GM18502 (cell line): Measurements from ENCODE around the gene LRRC36.

ENCODE experiments used
- ATAC-seq: cut with Tn5 transposase; IDR thresholded peaks from one replicate; pipeline ENCODE4 v1.9.1; 2021; ENCODE audit warnings: mild to moderate bottlenecking; ENCODE audit not compliant: unreplicated experiment, poor library complexity

Gene LRRC36

DNA sequence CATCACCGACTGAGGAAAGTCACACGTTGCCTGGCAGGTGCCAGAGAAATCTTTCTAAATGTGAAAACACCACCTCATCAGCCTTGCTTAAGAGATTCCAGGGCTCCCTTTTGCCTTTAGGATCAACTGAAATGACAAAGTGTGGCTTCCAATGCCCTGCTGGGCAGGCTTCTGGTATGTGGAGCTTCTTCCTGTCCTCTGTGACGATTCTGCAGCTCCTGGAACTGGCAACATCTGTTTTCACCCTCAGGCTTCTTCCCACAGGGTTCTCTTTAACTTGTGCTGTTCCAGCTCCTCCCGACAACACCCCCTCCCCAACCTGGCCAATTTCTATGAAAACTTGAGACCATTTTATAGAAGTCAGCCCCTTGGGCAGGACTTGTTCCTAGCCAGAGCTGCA lies 94.4 kb downstream of the LRRC36 start:
- no peak for ATAC-seq

DNA sequence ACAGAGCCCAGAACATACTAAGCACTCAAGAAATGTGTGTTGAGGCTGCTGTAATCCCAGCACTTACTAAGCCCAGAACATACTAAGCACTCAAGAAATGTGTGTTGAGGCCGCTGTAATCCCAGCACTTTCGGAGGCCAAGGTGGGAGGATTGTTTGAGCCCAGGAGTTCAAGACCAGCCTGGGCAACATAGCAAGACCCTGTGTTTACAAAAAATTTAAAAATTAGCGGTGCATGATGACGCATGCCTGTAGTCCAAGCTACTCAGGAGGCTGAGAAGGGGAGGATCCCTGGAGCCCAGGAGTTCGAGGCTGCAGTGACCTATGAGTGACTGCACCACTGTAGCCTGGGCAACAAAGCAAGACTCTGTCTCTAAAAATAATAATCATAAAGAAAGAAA lies 96.4 kb downstream of the LRRC36 start:
- no peak for ATAC-seq

DNA sequence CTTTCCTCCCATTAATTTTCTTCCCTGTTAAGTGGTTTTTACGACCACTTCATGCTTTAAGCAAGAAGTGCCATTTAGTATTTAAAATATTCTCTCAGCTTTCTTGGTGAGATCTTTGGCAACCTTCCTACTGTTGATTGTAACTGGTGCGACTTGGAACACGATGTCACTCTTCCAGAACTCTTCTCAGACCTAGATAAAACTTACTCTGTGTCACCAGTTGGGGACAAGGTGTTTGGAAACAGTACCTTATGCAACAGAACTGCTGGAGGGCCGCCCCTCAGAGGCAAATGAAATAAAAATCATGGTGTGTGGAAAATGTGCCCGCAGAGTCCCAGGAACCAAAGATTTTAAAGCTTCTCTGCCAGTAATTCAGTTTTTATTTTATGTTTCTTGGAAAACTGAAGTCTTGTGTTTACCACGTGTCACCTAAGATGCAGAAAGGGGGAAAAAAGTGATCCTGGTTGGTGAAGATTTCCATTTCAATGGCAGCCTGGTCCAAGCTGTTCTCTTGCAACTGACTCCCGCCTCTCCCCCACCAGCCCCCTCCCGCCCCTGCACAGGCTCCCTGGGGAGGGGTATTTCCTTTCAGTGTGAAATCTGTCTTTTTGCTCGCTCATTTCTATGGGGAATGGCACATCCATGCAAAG lies 97.1 kb downstream of the LRRC36 start:
- ATAC-seq = no peak

DNA sequence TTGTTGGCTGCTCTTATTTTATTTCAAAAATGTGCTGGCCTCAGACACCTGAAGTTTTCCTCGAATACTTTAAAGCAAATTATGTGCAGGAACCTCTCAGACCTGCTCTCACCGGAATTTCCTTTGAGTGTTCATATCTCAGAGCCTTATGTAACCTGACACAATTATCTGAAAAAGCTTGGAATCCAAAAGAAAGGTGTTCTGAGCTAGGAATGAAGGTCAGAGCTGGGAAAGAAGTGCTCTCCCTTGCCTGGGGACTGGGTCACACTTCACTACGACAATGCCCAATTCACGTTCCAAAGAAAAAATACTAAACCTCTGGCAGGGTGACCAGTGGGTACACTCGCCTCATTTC lies 97.6 kb downstream of the LRRC36 start:
- no peak for ATAC-seq

DNA sequence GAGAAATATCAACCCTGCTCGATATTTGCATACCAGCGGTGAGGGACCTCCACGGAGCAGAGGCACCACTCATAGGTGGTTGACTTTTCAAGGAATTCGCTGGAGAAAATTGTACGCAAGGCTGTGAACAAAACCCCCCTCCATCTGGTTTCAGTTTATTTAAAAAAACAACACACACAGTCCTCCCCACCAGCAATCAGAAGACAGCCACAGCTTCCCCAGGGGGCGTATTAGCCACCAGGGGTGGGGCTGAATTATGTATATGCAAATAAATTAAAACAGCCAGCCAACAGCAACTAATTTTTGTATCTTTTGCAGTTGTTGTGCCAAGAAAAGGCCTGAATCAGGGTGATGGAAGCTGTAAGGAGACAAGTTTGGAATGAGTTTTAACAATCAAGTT lies 98.4 kb downstream of the LRRC36 start:
- no peak for ATAC-seq

DNA sequence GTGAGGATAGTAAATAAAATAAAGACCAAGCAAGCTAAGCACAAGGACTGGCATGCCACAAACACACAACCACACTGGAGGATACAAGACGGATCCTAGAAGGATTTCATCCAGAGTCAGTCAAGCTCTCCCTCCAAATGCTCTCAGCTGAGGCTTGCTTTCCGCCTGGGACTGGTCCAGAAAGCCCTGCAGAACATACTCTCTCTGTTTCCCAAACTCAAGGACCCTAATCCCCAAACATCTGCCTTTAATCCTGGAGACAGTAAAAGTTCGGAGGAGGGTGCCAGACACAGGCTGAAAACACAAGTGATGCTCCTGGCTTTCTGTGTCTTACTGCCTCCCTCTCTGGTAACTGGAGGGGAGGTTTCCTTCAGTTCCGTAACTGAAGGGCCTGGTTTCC lies 99.0 kb downstream of the LRRC36 start:
- ATAC-seq = no peak

DNA sequence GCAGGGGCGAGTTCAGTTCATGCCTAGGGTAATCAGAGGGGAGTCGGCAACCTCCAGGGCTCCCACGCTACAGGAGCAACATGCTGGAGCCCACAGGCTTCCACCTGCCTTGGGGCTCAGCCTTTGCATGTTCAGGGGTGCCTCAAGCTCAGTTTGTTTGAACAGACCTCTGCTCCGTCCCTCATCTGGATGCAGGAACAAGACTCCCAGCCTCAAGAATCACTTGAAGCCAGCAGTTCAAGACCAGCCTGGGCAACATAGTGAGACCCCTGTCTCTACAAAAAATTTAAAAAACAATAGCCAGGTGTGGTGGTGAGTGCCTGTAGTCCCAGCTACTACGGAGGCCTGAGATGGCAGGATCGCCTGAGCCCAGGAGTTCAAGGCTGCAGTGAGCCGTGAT lies 99.4 kb downstream of the LRRC36 start:
- ATAC-seq = no peak

DNA sequence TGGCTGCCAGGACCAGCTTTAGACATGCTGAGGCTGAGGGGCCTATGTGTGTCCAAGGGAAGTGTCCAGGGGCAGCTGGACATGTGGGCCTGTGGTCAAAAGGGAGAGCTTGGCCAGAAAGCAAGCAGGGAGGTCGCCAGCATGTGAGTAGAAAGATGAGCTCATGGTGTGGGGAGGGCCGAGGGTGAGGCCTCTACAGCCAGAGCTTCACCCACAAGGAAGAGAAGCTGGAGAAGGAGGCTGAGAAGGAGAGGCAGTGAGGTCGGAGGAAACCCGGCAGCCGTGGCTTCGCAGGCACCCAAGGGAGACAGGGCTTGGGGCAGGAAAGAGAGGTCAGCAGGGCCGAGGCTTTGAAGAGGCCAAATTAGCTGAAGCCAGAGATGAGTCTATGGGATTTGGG lies 100.3 kb downstream of the LRRC36 start:
- ATAC-seq = no peak

DNA sequence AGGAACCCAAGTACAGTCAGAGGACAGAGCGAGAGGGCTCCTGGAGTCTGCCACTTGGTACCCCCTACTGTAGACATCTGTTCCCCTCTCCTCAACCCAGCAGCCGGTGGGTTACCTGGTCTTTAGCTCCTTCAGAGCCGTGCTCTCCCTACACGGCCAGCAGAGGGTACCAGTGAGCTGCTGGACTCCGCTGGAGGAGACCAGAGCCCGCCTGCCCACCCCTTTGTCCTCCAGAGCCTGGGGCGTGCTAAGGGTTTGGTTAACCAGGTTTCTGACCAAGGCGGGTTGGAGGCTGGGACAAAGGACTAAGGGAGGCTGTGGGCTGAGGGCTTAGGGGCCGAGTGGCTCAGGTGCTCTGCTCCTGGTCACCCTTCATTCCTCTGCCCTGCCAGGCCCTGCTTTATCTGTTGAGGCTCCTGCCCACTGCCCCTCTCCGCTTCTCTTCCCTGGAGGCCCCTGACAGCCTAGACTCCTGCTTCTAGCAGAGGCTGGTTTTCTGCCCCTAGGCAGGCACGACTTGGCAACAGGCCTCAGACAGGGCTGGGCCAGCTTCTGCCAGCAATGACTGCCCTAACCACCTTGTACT lies 101.6 kb downstream of the LRRC36 start:
- ATAC-seq = no peak

DNA sequence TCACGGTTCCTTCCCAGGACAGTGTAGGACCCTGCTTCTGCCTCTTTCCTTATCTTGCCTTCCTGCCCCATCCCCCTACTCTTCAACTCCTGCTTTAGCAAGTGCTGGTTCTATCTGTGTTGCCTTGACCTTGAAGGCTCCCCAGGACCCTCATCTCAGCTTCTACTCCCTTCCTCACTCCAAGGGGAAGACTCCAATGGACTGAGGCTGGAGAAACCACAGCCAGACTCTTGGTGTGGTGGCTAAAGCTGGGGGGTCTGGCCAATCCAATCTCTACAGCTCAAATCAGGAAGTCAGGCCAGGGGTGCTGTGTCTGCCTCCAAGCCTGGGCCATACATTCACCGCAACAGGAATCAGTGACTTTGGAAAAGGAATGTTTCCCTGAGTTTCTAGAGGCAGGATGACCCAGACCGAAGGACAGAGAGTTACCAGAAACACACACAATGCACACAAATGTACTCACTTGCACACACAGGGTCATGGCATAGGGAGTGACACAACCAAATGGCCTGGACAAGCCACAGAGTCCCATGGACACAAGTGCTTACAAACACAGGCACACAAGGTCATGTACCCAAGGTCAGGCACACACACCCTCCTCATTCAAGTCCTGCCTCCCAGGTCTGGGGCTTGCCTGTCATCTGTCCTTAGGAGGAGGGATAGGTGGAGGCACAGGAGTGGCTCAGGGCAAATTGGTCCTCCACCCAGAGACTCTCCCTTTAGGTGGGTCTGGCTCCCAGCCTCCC lies 102.6 kb downstream of the LRRC36 start:
- ATAC-seq = no peak

DNA sequence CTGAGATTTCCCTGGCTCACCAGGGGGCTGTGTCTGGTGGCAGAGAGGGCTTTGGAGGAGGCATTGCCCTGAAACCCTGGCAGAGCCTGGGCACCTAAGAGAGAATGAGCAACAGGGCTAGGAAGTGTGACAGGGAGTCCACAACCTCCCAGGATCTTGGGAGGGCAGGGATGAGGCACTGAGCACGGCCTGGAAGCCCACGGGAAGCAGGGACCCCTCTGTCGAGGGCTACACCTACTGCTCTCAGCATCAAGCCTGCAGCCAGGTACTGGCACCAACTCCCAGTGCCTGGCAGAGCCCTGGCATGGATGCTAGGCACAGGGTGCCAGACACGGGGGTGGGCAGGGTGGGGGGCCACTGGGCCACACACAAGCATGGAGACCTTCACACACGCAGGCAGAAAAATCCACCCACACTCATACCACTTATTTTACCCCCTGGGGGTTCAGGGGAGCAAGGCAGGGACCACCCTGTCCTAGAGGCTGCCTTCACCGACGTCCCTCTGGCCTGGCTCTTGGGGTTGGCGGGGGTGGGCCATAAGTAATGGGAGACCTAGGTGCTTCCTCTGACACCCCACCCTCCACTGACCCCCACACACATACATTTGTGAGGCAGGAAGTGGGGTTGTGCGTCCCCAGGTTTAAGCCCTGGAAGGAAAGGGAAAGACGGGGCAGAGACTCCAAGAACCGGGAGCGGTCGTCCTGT lies 103.3 kb downstream of the LRRC36 start:
- no peak for ATAC-seq

DNA sequence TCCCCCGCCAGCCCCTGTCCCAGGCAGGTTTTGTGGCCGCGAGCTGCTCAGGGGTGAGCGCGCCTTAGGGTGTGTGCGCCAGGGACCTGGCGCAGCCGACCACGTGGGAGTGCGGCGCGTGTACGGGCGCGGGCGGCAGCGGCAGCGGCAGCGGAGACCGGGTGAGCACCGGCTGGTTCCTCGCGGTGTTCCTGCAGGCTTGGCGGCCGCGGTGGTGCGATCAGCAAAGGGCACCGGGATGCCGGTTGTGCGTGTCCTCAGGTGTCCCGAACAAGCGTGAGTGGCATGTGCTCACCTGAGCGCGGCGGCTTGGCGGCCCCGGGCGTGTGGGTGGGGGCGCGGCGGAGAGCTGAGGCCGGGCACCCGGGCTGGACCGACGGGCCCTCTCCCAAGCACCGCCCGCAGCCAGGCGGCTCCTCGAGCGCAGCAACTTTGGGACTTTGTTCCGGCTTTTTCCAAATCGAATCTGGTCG lies 103.9 kb downstream of the LRRC36 start:
- no peak for ATAC-seq

DNA sequence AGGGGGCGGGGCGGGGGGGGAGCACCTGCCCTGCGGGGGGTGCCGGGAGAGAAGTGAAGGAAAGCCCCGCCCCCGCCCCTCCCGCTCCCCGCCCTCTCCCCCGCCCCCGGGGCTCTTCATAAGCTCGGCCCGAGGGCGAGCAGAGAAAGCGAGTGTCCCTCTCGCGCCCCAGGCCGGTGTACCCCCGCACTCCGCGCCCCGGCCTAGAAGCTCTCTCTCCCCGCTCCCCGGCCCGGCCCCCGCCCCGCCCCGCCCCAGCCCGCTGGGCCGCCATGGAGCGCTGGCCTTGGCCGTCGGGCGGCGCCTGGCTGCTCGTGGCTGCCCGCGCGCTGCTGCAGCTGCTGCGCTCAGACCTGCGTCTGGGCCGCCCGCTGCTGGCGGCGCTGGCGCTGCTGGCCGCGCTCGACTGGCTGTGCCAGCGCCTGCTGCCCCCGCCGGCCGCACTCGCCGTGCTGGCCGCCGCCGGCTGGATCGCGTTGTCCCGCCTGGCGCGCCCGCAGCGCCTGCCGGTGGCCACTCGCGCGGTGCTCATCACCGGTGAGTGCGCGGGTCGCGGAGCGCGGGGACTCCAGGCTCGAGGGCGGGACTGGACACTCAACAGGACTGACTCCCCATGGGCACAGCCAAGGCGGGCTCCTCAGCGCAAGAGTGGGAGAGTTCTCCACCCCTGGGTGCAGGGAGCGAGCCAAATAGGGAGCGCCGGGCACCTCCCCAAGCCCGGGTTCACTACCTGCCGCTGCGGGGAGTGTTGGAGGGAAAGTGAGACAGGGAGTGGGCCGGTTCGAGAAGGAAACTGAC lies 104.6 kb downstream of the LRRC36 start, which contains the start of gene HSD11B2:
Gene HSD11B2 (plus strand): TSS at position 145 of the 798 bp plus-strand sequence. CDS start 128 bp downstream, at position 273.
- no peak for ATAC-seq

DNA sequence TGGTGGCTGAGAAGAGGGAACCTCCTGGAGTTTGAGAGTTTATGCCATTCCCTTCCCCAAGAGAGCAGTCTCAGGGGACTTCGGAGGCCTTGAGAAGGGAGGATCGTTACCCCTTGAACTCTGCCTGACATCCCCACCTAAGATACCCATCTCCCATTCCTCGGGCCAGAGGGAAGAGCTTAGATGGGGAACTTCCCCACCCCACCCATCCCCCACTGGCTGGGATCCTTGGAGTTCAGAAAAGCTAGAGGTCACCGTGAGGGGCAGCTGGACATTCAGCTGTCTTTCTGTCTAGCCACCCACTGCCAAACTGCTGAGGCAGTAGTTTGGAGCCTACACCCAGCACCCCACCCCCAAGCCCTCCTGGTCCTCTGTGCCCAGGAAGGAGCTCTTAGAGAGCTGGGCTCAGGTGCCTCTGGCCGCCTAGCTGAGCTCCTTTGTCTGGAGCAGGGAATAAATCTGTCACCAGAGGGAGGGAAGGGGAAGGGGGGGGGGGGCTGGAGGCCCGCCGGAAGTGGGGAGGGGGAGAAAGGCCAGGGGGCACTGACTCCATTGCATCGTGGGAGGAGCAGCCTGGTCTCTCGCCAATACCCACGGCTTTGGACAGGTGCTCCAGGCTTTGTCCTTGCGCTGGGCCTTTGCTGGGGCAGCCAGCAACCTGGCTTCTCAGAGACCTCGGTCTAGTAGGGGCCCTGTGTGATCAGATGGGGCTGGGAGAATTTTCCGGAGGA lies 105.3 kb downstream of the LRRC36 start:
- no peak for ATAC-seq

DNA sequence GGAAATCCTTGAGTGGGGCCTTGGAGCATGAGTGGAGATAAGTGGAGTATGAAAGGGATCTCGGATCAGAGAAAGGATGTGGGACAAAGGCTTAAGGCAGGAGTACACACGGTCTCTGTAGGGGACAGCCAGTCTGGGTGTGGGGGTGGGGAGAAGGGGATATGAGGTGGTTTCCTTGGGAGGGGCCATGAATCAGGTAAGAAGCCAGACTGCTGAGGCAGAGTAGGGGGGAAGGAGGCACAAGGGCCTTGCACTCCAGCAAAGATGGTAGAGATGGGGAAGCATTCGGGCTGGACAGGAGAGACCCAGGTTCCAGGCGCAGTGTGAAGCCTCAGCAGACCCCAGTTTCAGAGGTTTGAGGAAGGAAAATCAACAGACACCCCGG lies 105.9 kb downstream of the LRRC36 start:
- ATAC-seq = no peak

DNA sequence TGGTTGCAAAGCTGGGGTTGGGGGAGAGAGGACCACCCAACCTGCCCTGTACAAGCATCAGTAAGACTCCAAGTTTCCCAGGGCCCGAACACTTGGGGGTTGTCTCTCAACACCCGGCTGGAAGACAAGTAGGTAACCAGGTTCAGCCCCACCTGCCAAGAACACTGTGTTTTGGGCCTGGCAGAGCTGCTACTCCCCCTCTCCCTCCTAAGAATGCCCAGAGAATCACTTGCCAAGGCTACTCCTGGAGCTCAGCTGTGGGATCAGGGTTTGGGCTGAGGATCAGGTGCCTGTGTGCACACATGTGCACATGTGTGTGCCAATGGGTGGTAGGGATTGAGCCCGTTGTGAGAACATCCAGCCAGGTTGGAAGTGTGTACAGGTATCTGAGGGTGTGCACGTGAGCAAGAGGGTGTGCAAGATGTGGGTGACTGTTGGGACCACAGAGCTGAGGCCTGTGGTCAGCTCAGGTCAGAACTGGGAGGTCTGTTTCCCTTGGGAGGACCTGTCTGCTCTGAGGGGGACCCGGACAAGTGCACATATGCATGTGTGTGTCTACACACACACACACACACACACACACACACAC lies 106.6 kb downstream of the LRRC36 start:
- ATAC-seq = no peak
